HepG2 (cell line): ENCODE data around the gene EXOC1. TPM values are rescaled to one million over a fixed set of nuclear protein-coding genes. Genes with fewer than 3 reads are reported as not detected.

ENCODE experiments used
- ATAC-seq: fragments of 200-7000 bp; cut with Tn5 transposase; 3 replicates; pipeline ENCODE4 v1.9.1; 2020; ENCODE audit warnings: mild to moderate bottlenecking, moderate library complexity
- BruUV-seq: library from RNA; stranded (reverse); fragments of 400-500 nt; replicated peaks from 2 replicates; lab custom pipeline; 2021; lab: Mats Ljungman, UMichigan
- CTCF ChIA-PET: fragments of 300-600 bp; formaldehyde crosslinking; extraction: SDS; loops from one replicate; lab custom pipeline; 2021; ENCODE audit warnings: low total read pairs, inconsistent platforms, low intra/inter-chr PET ratio; lab: Yijun Ruan, JAX
- POLR2A ChIA-PET: fragments of 350-600 bp; sonication (Branson Sonifier 250); formaldehyde crosslinking; loops from one replicate; lab custom pipeline; 2020; ENCODE audit warnings: antibody characterized with exemption, inconsistent platforms; lab: Yijun Ruan, JAX
- DNase-seq: peaks from one replicate; pipeline ENCODE4 v3.0.0-alpha.2; 2015; ENCODE audit warnings: low spot score
- FAIRE-seq: peaks from 3 replicates; lab custom pipeline; 2011; peaks lifted over from hg19 to GRCh38; lab: Jason Lieb, UNC
- H2AFZ ChIP-seq: one replicate; pipeline ENCODE4 v1.6.1; 2011; ENCODE audit warnings: low read length, inconsistent platforms
- H3K27ac ChIP-seq: fragments of 300-600 bp; 3 replicates; pipeline ENCODE4 v1.8.0; 2011; ENCODE audit warnings: mixed run types, mild to moderate bottlenecking, mixed read lengths, low read length, inconsistent platforms; ENCODE audit not compliant: insufficient read depth; ENCODE audit errors: extremely low read length
- H3K27me3 ChIP-seq, 2 experiments: fragments of 200-600 bp in 1 of 2; 2 replicates in 1 of 2; 3 replicates in 1 of 2; pipeline versions ENCODE4 v1.6.0 to v1.8.0; 2011; ENCODE audit warnings: low read length in 2 of 2, mild to moderate bottlenecking in 2 of 2, moderate library complexity in 2 of 2, inconsistent platforms in 1 of 2; ENCODE audit not compliant: insufficient read depth in 2 of 2, control insufficient read depth in 1 of 2
- H3K36me3 ChIP-seq, 2 experiments: fragments of 200-600 bp in 1 of 2; replicated peaks in 1 of 2; 2 replicates in 1 of 2; 3 replicates in 1 of 2; pipeline versions ENCODE4 v1.5.1 to v1.8.0; 2011; ENCODE audit warnings: low read length in 2 of 2, inconsistent platforms in 1 of 2; ENCODE audit not compliant: insufficient read depth in 2 of 2, control insufficient read depth in 1 of 2
- H3K4me1 ChIP-seq: 2 replicates; pipeline ENCODE4 v1.5.1; 2012; ENCODE audit warnings: low read length, inconsistent platforms; ENCODE audit not compliant: insufficient read depth
- H3K4me2 ChIP-seq: 2 replicates; pipeline ENCODE4 v1.6.0; 2011; ENCODE audit warnings: low read depth, low read length, inconsistent platforms
- H3K4me3 ChIP-seq, 3 experiments: fragments of 200-600 bp in 1 of 3; sonication (generic), shearing (Covaris generic) in 1 of 3; replicated peaks in 1 of 3; 2 replicates each; pipeline ENCODE4 v1.5.1; 2011 to 2016; ENCODE audit warnings: low read length in 3 of 3, inconsistent platforms in 2 of 3, low read depth in 2 of 3, mild to moderate bottlenecking in 2 of 3, control low read depth in 1 of 3, mixed read lengths in 1 of 3; ENCODE audit not compliant: insufficient read depth in 1 of 3
- H3K79me2 ChIP-seq: one replicate; pipeline ENCODE4 v1.6.1; 2011; ENCODE audit warnings: low read length, inconsistent platforms; ENCODE audit not compliant: insufficient read depth
- H3K9ac ChIP-seq: 2 replicates; pipeline ENCODE4 v1.6.0; 2011; ENCODE audit warnings: mild to moderate bottlenecking, low read depth, low read length, inconsistent platforms; ENCODE audit not compliant: insufficient read depth
- H3K9me3 ChIP-seq: 2 replicates; pipeline ENCODE4 v1.5.1; 2012; ENCODE audit warnings: mild to moderate bottlenecking, low read length
- H4K20me1 ChIP-seq: 2 replicates; pipeline ENCODE4 v1.6.0; 2011; ENCODE audit warnings: inconsistent platforms, mild to moderate bottlenecking, low read length, moderate library complexity; ENCODE audit not compliant: insufficient read depth
- BHLHE40 ChIP-seq: IDR thresholded peaks from 2 replicates; pipeline ENCODE4 v1.6.1; 2011; ENCODE audit warnings: low read length, improper control_type of control experiment
- CEBPB ChIP-seq: IDR thresholded peaks from 2 replicates; pipeline ENCODE4 v1.6.1; 2011; ENCODE audit warnings: low read depth, low read length, improper control_type of control experiment, borderline replicate concordance
- ZBTB40 ChIP-seq, 2 experiments: fragments of 450-650 bp in 1 of 2; sonication (generic) in 1 of 2; formaldehyde crosslinking in 1 of 2; IDR thresholded peaks; 2 replicates each; pipeline versions ENCODE4 v1.6.1 to v1.8.0; 2016 to 2022; ENCODE audit warnings: antibody characterized with exemption in 1 of 2, mild to moderate bottlenecking in 1 of 2, missing genetic modification reagents in 1 of 2
- WGBS: methylation state at CpG from one replicate; pipeline ENCODE4 v1.1.6; 2017; ENCODE audit warnings: low lambda C conversion rate; 5-methylcytosine and 5-hydroxymethylcytosine counted together
- in situ Hi-C: cut with HindIII; loops from 2 replicates; pipeline ENCODE4 v1.10.0; 2017; ENCODE audit warnings: low pct_unique_long_range_greater_than_20kb; ENCODE audit not compliant: extremely low pct_ligation_motif_present
- intact Hi-C: fragments of 100-400 bp; cut with micrococcal nuclease; formaldehyde crosslinking; loops from one replicate; pipeline ENCODE4 v1.10.0; 2022; ENCODE audit not compliant: unreplicated experiment
- polyA plus RNA-seq, 8 experiments: library from polyadenylated mRNA; depleted of rRNA in 3 of 8; stranded (reverse) in 7 of 8; unstranded in 1 of 8; fragments of >200 nt; fragmentation: Illumina TruSeq in 4 of 8; extraction: Trizol in 4 of 8; gene quantifications; 2 replicates each; pipeline versions ENCODE4 v1.2.1 to v1.2.3, GENCODE V29; 2011 to 2016; ENCODE audit warnings: low read depth in 4 of 8, missing spikeins in 1 of 8, mixed read lengths in 1 of 8; ENCODE audit not compliant: insufficient read depth in 1 of 8
- total RNA-seq, 5 experiments: library from RNA; depleted of rRNA; stranded (reverse); fragments of >200 nt; fragmentation: Illumina TruSeq; extraction: Trizol; gene quantifications; 2 replicates each; pipeline ENCODE4 v1.2.3, GENCODE V29; 2016; ENCODE audit warnings: low read depth in 1 of 5

Gene EXOC1
- total and polyA plus RNA-seq, 2 of the 13 experiments (the other 11 are each of a cell fraction or from before 2014, with no cell fraction given), result 9.1 to 18.4 TPM

- H2AFZ ChIP-seq, result no peak overlapping the region
- intact Hi-C loops, result no loop called here
- in situ Hi-C loops, result no loop called here
- no peak overlapping the region for H3K27ac ChIP-seq
- H3K36me3 ChIP-seq, result peaks cover 1 to 22% of the 10 kb centered on the region in 2 experiments
- H3K27me3 ChIP-seq, result no peaks in the 10 kb centered on the region
- H3K9ac ChIP-seq, result no peak overlapping the region
- WGBS, result 95% methylated on average over 3 of the region's 3 CpGs
- ChIA-PET POLR2A (no interaction called here), CTCF (no interaction called here)
- no peak for DNase-seq
- FAIRE-seq, result no peak
- H3K9me3 ChIP-seq, result peaks cover 12% of the 10 kb centered on the region; the same call in 1 of the 2 replicates
- H4K20me1 ChIP-seq, result no peaks in the 10 kb centered on the region
- no TSS peak for BruUV-seq
- no peaks in the 10 kb centered on the region for H3K4me1 ChIP-seq
- no peak for ATAC-seq
- H3K4me3 ChIP-seq, result no peak overlapping the region
- no peak overlapping the region for H3K4me2 ChIP-seq
- no peaks in the 10 kb centered on the region for H3K79me2 ChIP-seq
- TF ChIP-seq BHLHE40, result no peak
These were observed 25.8 kb downstream of the EXOC1 start for GRCh38 chr4:55879224-55879623.

GRCh38 chr4:55880652-55881280, 27.3 kb downstream of the EXOC1 start:
- peaks cover 12% of the 10 kb centered on the region; the same call in 1 of the 2 replicates for H3K9me3 ChIP-seq
- in situ Hi-C loops, result no loop called here
- no peak for FAIRE-seq
- no peaks in the 10 kb centered on the region for H3K4me1 ChIP-seq
- no peak for DNase-seq
- TF ChIP-seq ZBTB40 (IDR thresholded peaks at IDR 0.05) (no peak), ZBTB40 (CRISPR knock-in tag; IDR thresholded peaks at IDR 0.05) (no peak), CEBPB (peak; percentile 67)
- H3K36me3 ChIP-seq, result peaks cover 1 to 22% of the 10 kb centered on the region in 2 experiments
- no peak overlapping the region for H3K9ac ChIP-seq
- POLR2A ChIA-PET, result no interaction called here
- no peaks in the 10 kb centered on the region for H3K27me3 ChIP-seq
- intact Hi-C loops, result no loop called here
- 99% methylated on average over 3 of the region's 3 CpGs for WGBS
- no peak for ATAC-seq
- no TSS peak for BruUV-seq
- no peak overlapping the region for H3K4me2 ChIP-seq
- no peaks in the 10 kb centered on the region for H3K79me2 ChIP-seq
- H3K27ac ChIP-seq, result no peak overlapping the region
- H3K4me3 ChIP-seq, result no peak overlapping the region
- no peak overlapping the region for H2AFZ ChIP-seq
- no peaks in the 10 kb centered on the region for H4K20me1 ChIP-seq
- CTCF ChIA-PET, result no interaction called here
